Renal pelvis (tissue), 4 donors: ENCODE measurements around the gene KCNIP1. TPM values are rescaled to one million over a fixed set of nuclear protein-coding genes. Genes with fewer than 3 reads are reported as not detected.

Experiments used
- DNase-seq: peaks from one replicate; pipeline ENCODE4 v3.0.0-alpha.2; 2013
- polyA plus RNA-seq, 3 donors: library from polyadenylated mRNA; unstranded; fragments of 120-200 nt; gene quantifications; one replicate each; pipeline ENCODE4 v1.2.1, GENCODE V29; 2013; ENCODE audit not compliant: insufficient read length in 3 of 3

The KCNIP1 gene
- polyA plus RNA-seq, 3 donors: 9.9 to 12.1 (median 10.2) TPM

GRCh38 chr5:170640731-170641588, 137.1 kb downstream of the KCNIP1 start:
- no peak for DNase-seq

GRCh38 chr5:170641589-170642031, 137.8 kb downstream of the KCNIP1 start:
- DNase-seq: no peak

GRCh38 chr5:170642066-170642735, 138.4 kb downstream of the KCNIP1 start:
- DNase-seq: no peak

- DNase-seq: no peak
These were observed 139.1 kb downstream of the KCNIP1 start for GRCh38 chr5:170642776-170643436.

- no peak for DNase-seq
These were observed 139.8 kb downstream of the KCNIP1 start for GRCh38 chr5:170643591-170643990.

DNA sequence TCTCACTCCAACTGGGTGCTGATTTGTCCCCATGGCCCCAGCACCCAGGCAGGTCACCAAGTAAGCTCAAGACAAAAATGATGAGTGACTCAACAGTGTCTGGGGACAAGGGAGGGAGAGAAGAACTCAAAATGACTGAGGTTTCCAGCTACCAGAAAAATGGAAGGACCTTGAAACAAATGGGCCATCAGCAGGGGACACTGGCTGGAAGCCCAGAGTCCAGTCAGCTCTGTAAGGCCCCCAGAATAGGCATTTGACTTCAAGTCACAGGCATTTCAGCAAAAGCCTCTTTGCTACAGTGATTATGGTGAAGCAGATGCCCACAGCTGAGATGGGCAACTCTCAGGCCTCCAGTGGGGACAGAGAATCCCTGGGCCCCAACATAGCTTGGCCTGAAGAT, 140.7 kb downstream of the KCNIP1 start:
- DNase-seq: no peak

- DNase-seq: no peak
These were observed 144.7 kb downstream of the KCNIP1 start for GRCh38 chr5:170648541-170648940.

DNA sequence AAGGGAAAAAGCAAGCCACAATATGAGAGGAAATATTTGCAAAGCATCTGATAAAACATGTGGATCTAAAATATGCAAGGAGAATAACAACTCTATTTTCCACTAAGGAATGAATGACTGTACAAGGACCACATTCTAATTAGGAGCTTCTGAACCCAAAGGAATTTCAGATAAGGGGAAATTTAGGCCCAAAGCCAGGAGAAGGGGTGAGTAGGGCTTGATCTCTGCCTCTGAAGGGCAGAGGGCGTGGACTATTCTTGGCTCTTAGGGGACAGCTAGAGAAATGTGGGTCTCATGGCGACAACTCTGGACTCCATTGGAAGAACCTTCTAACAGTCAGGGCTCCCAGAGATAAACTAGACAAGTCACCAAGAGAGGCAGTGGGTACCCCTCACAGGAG, 147.0 kb downstream of the KCNIP1 start:
- no peak for DNase-seq

DNA sequence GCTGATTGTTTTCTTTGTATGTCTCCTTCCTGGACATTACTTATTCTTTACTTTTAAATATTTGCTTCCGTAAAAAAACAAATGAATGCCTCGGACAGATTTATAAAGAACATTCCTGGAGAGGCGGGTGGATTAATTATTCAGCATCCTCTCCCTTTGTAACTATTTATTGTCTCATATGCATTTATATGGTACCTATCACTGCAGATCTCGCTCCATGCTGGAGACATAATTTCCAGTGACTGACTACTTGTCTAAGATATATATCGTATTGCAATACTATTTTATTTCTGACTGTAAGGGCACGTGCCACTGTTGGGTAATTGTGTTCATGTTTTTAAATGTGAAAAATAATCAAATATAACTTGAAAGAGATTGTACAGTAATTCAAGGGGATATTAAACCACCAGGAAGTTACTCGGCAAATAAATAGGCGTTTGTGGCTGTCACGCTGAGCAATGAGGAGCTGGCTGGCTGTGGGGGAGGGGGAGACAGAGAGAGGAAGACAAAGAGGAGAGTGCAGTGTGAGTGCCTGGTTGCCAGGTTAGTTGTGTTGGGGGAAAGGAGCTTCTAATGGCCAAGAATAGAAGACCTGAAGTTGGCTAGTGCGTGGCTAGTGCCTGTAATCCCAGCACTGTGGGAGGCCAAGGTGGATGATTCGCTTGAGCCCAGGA, 147.9 kb downstream of the KCNIP1 start:
- no peak for DNase-seq

- DNase-seq: no peak
These were observed 151.7 kb downstream of the KCNIP1 start for GRCh38 chr5:170655476-170655875.

- no peak for DNase-seq
These were observed 152.1 kb downstream of the KCNIP1 start for GRCh38 chr5:170655920-170656319.

DNA sequence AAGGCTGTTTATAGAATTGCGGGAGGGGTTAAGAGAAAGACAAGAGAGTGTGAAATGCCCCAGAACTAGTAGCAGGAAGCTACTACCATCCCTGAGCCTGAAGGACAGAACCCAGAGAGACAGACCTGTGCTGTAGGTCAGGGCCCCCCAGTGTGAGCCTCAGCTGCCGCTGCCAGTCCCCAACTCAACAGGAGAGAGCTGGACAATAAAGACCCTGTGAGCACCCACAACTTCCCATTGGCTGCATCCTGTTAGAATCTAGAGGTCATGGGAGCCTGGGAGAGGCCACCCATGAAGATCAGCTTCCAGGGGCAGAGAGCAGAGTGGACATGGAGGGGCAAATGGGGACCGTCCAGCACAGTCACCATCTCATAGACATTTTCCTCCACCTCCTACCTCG, 152.5 kb downstream of the KCNIP1 start:
- DNase-seq: no peak

GRCh38 chr5:170660531-170660930, 156.7 kb downstream of the KCNIP1 start:
- no peak for DNase-seq

- DNase-seq: no peak
These were observed 159.1 kb downstream of the KCNIP1 start for GRCh38 chr5:170662966-170663365.

DNA sequence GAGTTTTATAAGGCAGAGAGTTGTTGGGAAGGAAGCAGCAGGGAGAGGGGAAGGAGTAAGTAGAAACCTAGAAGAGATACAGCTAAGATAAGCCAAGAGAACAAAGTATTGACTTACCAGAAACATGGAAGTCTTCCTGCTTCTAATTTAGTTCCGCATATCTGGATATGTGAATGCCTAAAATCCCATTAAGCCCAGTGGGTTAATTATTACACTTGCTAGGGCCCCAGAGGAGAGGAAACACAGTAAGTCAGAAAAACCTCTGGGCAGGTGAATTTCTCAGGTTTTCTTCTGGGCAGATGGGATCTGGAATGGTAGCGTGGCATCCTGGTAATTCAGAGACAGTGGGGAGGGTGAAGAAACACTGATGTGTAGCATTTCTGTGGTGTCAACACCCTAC, 175.0 kb downstream of the KCNIP1 start:
- peak; percentile 27 for DNase-seq

- DNase-seq: peak; percentile 79
These were observed 177.2 kb downstream of the KCNIP1 start for GRCh38 chr5:170681013-170681433.

DNA sequence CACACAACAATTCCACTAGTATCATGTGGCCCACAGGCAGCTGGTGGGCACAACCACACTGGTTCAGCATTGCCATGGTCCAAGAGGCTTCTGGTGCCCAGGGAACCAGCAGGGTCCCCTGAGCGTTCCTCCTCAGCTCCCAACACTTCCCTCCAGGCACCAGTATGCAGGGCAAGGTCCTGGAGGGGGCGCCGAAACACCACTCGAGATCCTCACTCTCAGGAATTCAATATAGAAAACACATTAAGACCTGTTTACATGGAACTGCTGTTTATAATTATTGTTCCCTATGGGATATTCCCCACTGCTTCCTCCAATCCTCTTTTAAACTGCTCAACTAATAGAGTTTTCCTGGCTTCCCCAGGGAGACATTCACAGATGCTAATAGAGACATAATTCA, 187.8 kb downstream of the KCNIP1 start:
- no peak for DNase-seq

DNA sequence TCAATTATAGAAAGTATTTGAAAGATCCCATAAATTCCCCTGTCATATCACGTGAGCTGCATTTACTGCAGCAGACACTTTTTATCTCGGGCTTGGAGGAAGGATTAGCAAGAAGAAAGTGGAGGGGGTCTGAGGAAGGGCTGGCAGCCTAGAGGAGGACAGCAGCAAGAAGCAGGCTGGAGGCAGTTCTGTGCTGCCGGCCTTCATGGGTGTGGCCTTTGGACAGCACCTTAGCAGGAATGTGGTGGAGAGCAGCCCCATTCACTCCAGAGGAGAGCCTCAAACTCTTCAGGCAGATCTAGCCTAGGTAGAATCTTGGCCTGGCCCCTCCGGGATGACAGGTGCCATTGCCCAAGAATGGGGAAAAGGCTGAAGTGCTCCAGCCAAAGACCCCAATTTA, 189.9 kb downstream of the KCNIP1 start:
- DNase-seq: no peak

DNA sequence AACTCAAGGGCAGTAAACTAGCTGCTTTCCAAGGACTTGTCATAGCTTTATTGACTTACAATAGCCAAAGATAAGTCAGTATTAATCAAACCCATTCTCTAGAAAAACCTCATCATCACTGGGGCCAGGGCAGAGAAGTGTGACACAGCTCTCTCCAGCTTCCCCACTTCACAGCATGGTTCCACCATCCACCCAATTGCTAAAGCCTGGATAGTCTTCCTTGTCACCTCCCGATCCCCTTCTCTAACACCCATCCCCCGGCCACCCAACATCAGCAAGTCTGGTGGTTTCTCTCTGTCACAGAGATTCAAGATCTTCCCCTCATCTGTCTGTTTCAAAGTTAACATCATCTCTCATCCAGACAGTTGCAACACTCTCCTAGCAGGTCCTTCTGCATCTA, 191.1 kb downstream of the KCNIP1 start:
- no peak for DNase-seq

DNA sequence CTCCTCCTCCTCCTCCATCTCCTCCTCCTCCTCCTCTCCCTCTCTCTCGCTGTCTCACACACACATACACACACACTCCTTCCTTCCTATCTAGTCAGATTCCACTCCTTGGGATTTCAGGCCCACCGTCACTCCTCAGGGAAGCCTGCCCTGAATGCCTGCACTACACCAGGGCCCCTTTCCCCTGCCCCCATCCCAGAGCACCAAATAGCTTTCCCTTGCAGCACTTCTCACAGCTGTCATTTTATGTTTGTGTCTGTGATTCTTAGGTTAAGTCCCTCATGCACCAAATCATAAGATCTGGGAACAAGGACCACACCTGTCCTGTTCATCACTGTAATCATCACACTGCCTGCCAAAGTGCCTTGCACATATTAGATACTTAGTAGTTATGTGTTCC, 193.2 kb downstream of the KCNIP1 start:
- no peak for DNase-seq

GRCh38 chr5:170700503-170700902, 196.7 kb downstream of the KCNIP1 start:
- DNase-seq: no peak

DNA sequence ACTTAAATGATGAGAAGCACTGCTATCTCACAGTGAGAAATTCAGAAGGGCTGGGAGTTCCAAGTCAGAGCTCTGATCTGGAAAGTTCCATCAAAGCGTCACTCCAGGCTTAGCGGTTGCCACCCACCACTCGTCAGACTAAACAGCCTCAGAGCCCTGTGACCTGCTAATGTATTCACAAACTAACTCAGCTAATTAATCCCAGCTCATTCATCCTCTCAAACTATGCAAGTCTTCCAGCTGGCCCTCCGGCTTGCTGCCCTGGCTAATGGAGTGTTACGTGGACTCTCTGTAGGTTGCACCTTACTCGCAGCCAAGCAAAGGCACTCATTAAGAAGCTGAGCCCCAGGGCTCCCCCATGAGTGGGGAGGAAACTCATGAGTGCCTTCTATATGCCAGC, 197.5 kb downstream of the KCNIP1 start:
- peak; percentile 28 for DNase-seq
